Kidney (tissue), 14 donors: ENCODE data around the gene MCEE. TPM values are rescaled to one million over a fixed set of nuclear protein-coding genes. Genes with fewer than 3 reads are reported as not detected.

Source experiments
- DNase-seq, 5 donors: peaks; one replicate each; pipeline ENCODE4 v3.0.0-alpha.2; 2013 to 2020
- FAIRE-seq: peaks from 2 replicates; lab custom pipeline; 2012; peaks lifted over from hg19 to GRCh38; lab: Jason Lieb, UNC
- H3K27ac ChIP-seq, 2 donors: one replicate each; pipeline ENCODE4 v1.7.0; 2013; ENCODE audit warnings: low read depth in 2 of 2, low read length in 2 of 2, inconsistent platforms in 1 of 2
- H3K27me3 ChIP-seq: one replicate; pipeline ENCODE4 v1.7.1; 2013; ENCODE audit warnings: low read length, inconsistent platforms; ENCODE audit not compliant: control insufficient read depth, insufficient read depth
- H3K36me3 ChIP-seq, 3 donors: one replicate each; pipeline versions ENCODE4 v1.7.0 to v1.7.1; 2013; ENCODE audit warnings: low read length in 3 of 3, control low read depth in 1 of 3, inconsistent platforms in 1 of 3; ENCODE audit not compliant: insufficient read depth in 3 of 3, control insufficient read depth in 2 of 3
- H3K4me1 ChIP-seq, 3 donors: one replicate each; pipeline versions ENCODE4 v1.7.0 to v1.7.1; 2013; ENCODE audit warnings: low read length in 3 of 3, inconsistent platforms in 1 of 3, low read depth in 1 of 3; ENCODE audit not compliant: control insufficient read depth in 2 of 3, insufficient read depth in 2 of 3
- H3K4me3 ChIP-seq, 3 donors: one replicate each; pipeline versions ENCODE4 v1.7.0 to v1.8.1; 2013; ENCODE audit warnings: low read length in 3 of 3, control low read depth in 1 of 3, inconsistent platforms in 1 of 3
- H3K9ac ChIP-seq, 3 donors: one replicate each; pipeline versions ENCODE4 v1.7.0 to v1.7.1; 2013; ENCODE audit warnings: low read length in 3 of 3, control low read depth in 1 of 3, inconsistent platforms in 1 of 3
- H3K9me3 ChIP-seq, 3 donors: one replicate each; pipeline versions ENCODE4 v1.7.0 to v1.7.1; 2013; ENCODE audit warnings: low read length in 3 of 3, control low read depth in 1 of 3, inconsistent platforms in 1 of 3; ENCODE audit not compliant: control insufficient read depth in 2 of 3, insufficient read depth in 1 of 3
- intact Hi-C: fragments of 100-400 bp; cut with DNase I; formaldehyde crosslinking; loops from one replicate; pipeline ENCODE4 v1.11.1; 2022
- polyA plus RNA-seq: library from polyadenylated mRNA; stranded (reverse); fragments of 350-450 nt; fragmentation: Illumina TruSeq; extraction: RNeasy Lipid Tissue Mini Kit (QIAGEN cat#74804); gene quantifications from one replicate; pipeline ENCODE4 v1.2.3, GENCODE V29; 2014; ENCODE audit warnings: low read depth, low replicate concordance; ENCODE audit not compliant: insufficient read depth
- total RNA-seq: library from RNA; stranded (reverse); fragmentation: NEBNext Ultra II Directional; extraction: Animal tissue kit (Norgen Biotek cat#: 25700); gene quantifications from one replicate; pipeline ENCODE4 v1.2.1, GENCODE V29; 2021
- TF ChIP-seq, protein P1 (sequence below): IDR thresholded peaks from 3 replicates; pipeline ENCODE4 v1.5.1; 2012; ENCODE audit warnings: mild to moderate bottlenecking, moderate library complexity, borderline replicate concordance; ENCODE audit not compliant: insufficient read depth; ENCODE audit errors: extremely low read depth
- donor health status: control.
- donor health status: control.
- donor health status: control.
- donor health status: control.
- donor health status: control.
- donor health status: DM: yes; HTN: yes; CAD: no.
- donor health status: Normal renal cell carcinoma (clear cell type).

Gene MCEE
- total and polyA plus RNA-seq, 2 donors from 2014 or later, result 20.3 to 29.0 TPM

DNA sequence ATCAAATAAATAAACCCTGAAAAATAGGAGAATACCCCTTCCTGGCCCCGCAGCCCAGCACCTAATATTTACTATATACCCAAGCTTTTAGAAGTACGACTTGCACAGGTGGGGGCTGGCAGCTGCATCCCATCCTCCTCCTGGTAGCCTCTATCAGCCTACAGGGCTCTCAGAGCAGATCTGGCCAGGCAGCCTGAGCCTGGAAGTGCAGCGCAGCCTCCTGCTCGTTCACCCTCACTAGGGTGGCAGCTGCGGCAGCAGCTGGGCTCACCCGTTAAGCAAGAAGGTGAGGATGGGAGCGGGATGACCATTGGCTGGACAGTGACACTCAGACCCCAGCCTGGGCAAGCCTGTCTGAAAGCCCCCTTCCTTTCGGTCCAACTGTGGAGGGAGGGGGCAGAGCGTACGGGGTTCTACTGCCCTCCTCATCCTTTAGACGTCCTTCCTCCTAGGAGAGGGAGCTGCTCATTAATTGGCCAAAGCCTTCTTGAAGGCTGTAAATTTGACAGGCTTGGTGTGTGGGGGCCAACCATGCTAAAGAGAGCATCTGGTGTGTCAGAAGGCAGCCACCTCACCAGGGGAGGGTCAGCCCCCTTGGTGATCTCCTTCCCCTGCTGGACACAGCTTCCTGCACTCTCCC lies 23.7 kb upstream of the MCEE start:
- no peak overlapping the region for H3K9ac ChIP-seq
- no peaks in the 10 kb centered on the region for H3K4me1 ChIP-seq
- no peak overlapping the region for H3K27ac ChIP-seq
- H3K9me3 ChIP-seq, result no peaks in the 10 kb centered on the region
- no peak overlapping the region for H3K4me3 ChIP-seq
- intact Hi-C loops, result no loop called here
- TF ChIP-seq, protein P1, sequence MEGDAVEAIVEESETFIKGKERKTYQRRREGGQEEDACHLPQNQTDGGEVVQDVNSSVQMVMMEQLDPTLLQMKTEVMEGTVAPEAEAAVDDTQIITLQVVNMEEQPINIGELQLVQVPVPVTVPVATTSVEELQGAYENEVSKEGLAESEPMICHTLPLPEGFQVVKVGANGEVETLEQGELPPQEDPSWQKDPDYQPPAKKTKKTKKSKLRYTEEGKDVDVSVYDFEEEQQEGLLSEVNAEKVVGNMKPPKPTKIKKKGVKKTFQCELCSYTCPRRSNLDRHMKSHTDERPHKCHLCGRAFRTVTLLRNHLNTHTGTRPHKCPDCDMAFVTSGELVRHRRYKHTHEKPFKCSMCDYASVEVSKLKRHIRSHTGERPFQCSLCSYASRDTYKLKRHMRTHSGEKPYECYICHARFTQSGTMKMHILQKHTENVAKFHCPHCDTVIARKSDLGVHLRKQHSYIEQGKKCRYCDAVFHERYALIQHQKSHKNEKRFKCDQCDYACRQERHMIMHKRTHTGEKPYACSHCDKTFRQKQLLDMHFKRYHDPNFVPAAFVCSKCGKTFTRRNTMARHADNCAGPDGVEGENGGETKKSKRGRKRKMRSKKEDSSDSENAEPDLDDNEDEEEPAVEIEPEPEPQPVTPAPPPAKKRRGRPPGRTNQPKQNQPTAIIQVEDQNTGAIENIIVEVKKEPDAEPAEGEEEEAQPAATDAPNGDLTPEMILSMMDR, result no peak
- DNase-seq (no peak), FAIRE-seq (no peak)
- H3K27me3 ChIP-seq, result no peaks in the 10 kb centered on the region
- peaks cover 2 to 13% (median 9%) of the 10 kb centered on the region in 3 donors for H3K36me3 ChIP-seq

DNA sequence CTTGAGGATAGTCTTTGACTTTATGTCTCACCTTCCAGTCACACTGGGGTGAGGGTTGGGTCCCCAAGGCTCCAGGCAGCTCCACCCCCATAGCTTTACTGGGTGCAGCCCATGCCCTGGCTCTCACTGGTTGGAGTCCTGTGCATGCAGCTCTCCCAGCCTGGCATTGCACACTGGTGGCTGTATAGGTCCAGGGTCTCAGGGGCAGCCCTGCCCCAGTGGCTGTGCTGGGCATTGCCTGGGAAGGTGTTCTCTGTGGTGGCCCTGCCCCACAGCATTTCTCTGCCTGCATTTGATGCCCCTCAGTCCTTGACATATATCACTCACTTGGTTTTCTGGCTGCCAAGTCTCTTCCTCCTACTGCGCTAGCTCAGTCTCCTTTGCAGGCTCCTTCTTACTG lies 21.6 kb upstream of the MCEE start:
- H3K27me3 ChIP-seq, result no peaks in the 10 kb centered on the region
- no peak for DNase-seq
- no peaks in the 10 kb centered on the region for H3K9me3 ChIP-seq
- H3K4me3 ChIP-seq, result no peak overlapping the region
- no peak for FAIRE-seq
- H3K36me3 ChIP-seq, result peaks cover 4 to 22% (median 16%) of the 10 kb centered on the region in 3 donors
- no peak overlapping the region for H3K9ac ChIP-seq
- TF ChIP-seq, protein P1, result no peak
- no peaks in the 10 kb centered on the region for H3K4me1 ChIP-seq
- H3K27ac ChIP-seq, result no peak overlapping the region
- intact Hi-C loops, result no loop called here

DNA sequence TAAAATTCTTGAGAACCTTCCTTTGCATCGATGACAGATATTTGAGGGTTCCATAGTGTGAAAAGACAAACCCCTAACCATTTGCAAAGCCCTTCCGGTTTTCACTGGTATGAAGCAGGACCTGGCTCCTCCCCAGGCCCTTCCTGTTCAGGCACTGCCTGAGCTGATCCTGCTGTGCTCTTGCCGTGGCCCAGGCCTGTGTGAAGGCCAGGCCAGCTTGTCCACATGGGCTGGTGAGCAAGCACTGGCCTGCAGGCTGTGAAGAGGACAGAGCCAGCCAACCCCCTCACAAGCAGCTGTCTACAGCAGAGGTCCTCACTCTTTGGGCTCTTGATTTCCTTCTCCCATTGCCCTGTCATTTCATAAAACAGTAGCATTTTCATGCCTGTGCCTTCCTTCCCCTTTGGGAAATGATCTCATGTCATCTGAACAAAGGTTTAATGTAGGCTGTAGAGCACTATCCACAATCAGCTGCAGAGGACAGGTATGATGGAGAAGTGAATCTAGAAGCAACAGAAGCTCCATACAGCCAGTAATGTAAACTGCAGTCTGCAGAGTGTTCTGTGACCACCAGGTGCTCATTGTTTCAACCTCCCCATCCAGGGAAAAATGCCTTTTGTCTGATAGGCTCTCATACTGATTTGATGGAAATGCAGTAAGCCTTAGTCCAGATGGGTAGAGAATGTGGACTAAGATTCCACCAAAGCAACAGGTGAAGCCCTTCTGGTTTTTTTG lies 20.2 kb upstream of the MCEE start:
- FAIRE-seq, result no peak
- Histone ChIP-seq H3K4me3 (no peak overlapping the region), H3K27me3 (no peaks in the 10 kb centered on the region), H3K9ac (no peak overlapping the region), H3K27ac (no peak overlapping the region), H3K4me1 (no peaks in the 10 kb centered on the region), H3K9me3 (no peaks in the 10 kb centered on the region), H3K36me3 (peaks cover 4 to 29% (median 26%) of the 10 kb centered on the region in 3 donors)
- TF ChIP-seq, protein P1, result no peak
- no peak for DNase-seq
- intact Hi-C loops, result no loop called here
